Suprapubic skin (tissue), 4 donors: ENCODE data around the gene SEC23IP.

ENCODE experiments used
- EP300 ChIP-seq: sonication (generic); formaldehyde crosslinking; IDR thresholded peaks from one replicate; pipeline ENCODE4 v1.6.1; 2017; ENCODE audit warnings: antibody characterized with exemption
- POLR2A ChIP-seq, 2 donors: fragments of 450-650 bp; IDR thresholded peaks; one replicate each; pipeline ENCODE4 v1.6.1; 2017; ENCODE audit warnings: antibody characterized with exemption in 2 of 2, mild to moderate bottlenecking in 2 of 2, moderate library complexity in 2 of 2
- POLR2AphosphoS5 ChIP-seq, 3 donors: sonication (generic); formaldehyde crosslinking; IDR thresholded peaks; one replicate each; pipeline ENCODE4 v1.6.1; 2017; ENCODE audit warnings: antibody characterized with exemption in 3 of 3
- TF ChIP-seq, protein P1 (sequence below), 2 donors: fragments of 200-600 bp in 1 of 2; fragments of 450-650 bp in 1 of 2; sonication (generic) in 1 of 2; IDR thresholded peaks; one replicate each; pipeline ENCODE4 v1.5.1; 2016 to 2019; ENCODE audit warnings: antibody characterized with exemption in 2 of 2, mild to moderate bottlenecking in 1 of 2, moderate library complexity in 1 of 2

- TF ChIP-seq, protein P1, sequence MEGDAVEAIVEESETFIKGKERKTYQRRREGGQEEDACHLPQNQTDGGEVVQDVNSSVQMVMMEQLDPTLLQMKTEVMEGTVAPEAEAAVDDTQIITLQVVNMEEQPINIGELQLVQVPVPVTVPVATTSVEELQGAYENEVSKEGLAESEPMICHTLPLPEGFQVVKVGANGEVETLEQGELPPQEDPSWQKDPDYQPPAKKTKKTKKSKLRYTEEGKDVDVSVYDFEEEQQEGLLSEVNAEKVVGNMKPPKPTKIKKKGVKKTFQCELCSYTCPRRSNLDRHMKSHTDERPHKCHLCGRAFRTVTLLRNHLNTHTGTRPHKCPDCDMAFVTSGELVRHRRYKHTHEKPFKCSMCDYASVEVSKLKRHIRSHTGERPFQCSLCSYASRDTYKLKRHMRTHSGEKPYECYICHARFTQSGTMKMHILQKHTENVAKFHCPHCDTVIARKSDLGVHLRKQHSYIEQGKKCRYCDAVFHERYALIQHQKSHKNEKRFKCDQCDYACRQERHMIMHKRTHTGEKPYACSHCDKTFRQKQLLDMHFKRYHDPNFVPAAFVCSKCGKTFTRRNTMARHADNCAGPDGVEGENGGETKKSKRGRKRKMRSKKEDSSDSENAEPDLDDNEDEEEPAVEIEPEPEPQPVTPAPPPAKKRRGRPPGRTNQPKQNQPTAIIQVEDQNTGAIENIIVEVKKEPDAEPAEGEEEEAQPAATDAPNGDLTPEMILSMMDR (IDR thresholded peaks at IDR 0.05) = no peak
- no peak for TF ChIP-seq POLR2A (IDR thresholded peaks at IDR 0.05)
- TF ChIP-seq POLR2AphosphoS5 (IDR thresholded peaks at IDR 0.05) = no peak
- TF ChIP-seq EP300 = no peak
Measured at GRCh38 chr10:119862524-119862923, 30.0 kb upstream of the SEC23IP start.
